ENCODE results near the gene MESP2. TPM values are rescaled to one million over a fixed set of nuclear protein-coding genes. Genes with fewer than 3 reads are reported as not detected.

Gene MESP2
- total and polyA plus RNA-seq, 4 donors: 0.03 TPM; not detected in 3

DNA sequence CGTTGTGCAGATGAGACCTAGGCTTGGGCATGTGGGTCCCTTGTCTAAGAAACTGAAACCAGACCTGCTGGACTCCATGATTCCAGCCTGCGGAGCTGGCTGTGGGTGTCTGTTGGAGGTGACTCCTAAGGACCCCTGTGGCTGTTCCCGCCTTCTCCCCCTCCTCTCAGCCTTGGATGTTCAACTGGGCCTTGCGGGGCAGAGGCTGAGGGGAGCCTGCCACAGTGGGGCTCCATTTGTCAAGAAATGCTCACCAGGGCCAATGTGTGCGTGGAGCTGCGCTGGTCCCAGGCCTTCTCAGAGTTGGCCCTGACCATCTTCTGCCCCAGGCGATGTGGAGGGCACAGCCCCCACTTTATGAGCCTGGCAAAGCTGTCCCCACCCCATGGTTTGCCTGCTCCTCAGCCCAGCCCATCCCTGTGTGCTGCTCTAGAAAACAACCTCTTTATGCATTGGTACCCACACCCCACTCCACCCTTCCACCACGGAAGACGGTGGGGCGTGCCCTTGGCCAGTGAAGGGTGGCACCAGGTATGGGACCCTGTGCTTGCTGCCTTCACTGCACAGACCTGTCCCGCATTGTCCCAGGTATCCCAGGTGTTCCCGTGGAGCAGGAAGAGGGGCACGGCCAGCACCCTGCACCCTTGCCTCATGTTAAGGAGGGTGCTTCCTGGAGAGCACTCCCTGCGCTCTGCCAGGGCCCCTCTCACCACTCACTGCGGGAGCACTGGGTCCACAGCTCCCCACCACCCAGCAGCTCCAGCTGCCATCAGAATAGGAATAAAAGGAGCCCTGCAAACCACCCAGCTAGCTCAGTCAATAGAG lies 7.9 kb downstream of the MESP2 start:
- Histone ChIP-seq H3K9ac (ENCODE audit: low read depth in 1 of 2, low read length in 2 of 2) (no peak overlapping the region), H3K4me3 (ENCODE audit: low read depth in 1 of 3, low read length in 3 of 3) (no peak overlapping the region), H3K27ac (ENCODE audit: low read depth in 1 of 2, low read length in 2 of 2) (no peak overlapping the region), H3K9me3 (ENCODE audit: control insufficient read depth in 4 of 4, low read length in 3 of 4) (no peaks in the 10 kb centered on the region), H3K36me3 (ENCODE audit: control insufficient read depth in 4 of 4, insufficient read depth in 3 of 4, low read depth in 1 of 4, low read length in 3 of 4) (peaks cover 7 to 17% (median 11%) of the 10 kb centered on the region in 4 donors), H3K27me3 (ENCODE audit: control insufficient read depth in 4 of 4, insufficient read depth in 4 of 4, low read length in 3 of 4) (no peaks in the 10 kb centered on the region), H3K4me1 (ENCODE audit: control insufficient read depth in 4 of 4, insufficient read depth in 4 of 4, low read length in 3 of 4) (peaks cover 5 to 32% (median 26%) of the 10 kb centered on the region in 4 donors)
- no peak for TF ChIP-seq YY1 (IDR thresholded peaks at IDR 0.05)
- TF ChIP-seq RAD21 (IDR thresholded peaks at IDR 0.05): no peak
- no peak for TF ChIP-seq GABPA (IDR thresholded peaks at IDR 0.05 in 1 of 2, conservative IDR thresholded peaks at IDR 0.05 in 1 of 2)
- TF ChIP-seq SP1 (IDR thresholded peaks at IDR 0.05): no peak
- TF ChIP-seq NR2F2 (IDR thresholded peaks at IDR 0.05): no peak
- TF ChIP-seq, protein P1, sequence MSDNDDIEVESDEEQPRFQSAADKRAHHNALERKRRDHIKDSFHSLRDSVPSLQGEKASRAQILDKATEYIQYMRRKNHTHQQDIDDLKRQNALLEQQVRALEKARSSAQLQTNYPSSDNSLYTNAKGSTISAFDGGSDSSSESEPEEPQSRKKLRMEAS (IDR thresholded peaks at IDR 0.05): no peak
- TF ChIP-seq HNF4G (IDR thresholded peaks at IDR 0.05): no peak
- TF ChIP-seq, protein P2, sequence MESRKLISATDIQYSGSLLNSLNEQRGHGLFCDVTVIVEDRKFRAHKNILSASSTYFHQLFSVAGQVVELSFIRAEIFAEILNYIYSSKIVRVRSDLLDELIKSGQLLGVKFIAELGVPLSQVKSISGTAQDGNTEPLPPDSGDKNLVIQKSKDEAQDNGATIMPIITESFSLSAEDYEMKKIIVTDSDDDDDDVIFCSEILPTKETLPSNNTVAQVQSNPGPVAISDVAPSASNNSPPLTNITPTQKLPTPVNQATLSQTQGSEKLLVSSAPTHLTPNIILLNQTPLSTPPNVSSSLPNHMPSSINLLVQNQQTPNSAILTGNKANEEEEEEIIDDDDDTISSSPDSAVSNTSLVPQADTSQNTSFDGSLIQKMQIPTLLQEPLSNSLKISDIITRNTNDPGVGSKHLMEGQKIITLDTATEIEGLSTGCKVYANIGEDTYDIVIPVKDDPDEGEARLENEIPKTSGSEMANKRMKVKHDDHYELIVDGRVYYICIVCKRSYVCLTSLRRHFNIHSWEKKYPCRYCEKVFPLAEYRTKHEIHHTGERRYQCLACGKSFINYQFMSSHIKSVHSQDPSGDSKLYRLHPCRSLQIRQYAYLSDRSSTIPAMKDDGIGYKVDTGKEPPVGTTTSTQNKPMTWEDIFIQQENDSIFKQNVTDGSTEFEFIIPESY (IDR thresholded peaks at IDR 0.05): no peak
- TF ChIP-seq, protein P3, sequence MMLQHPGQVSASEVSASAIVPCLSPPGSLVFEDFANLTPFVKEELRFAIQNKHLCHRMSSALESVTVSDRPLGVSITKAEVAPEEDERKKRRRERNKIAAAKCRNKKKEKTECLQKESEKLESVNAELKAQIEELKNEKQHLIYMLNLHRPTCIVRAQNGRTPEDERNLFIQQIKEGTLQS (IDR thresholded peaks at IDR 0.05): no peak
- TF ChIP-seq JUND (IDR thresholded peaks at IDR 0.05): no peak
- no peak for TF ChIP-seq HNF4A (conservative IDR thresholded peaks at IDR 0.05)
- TF ChIP-seq, protein P4, sequence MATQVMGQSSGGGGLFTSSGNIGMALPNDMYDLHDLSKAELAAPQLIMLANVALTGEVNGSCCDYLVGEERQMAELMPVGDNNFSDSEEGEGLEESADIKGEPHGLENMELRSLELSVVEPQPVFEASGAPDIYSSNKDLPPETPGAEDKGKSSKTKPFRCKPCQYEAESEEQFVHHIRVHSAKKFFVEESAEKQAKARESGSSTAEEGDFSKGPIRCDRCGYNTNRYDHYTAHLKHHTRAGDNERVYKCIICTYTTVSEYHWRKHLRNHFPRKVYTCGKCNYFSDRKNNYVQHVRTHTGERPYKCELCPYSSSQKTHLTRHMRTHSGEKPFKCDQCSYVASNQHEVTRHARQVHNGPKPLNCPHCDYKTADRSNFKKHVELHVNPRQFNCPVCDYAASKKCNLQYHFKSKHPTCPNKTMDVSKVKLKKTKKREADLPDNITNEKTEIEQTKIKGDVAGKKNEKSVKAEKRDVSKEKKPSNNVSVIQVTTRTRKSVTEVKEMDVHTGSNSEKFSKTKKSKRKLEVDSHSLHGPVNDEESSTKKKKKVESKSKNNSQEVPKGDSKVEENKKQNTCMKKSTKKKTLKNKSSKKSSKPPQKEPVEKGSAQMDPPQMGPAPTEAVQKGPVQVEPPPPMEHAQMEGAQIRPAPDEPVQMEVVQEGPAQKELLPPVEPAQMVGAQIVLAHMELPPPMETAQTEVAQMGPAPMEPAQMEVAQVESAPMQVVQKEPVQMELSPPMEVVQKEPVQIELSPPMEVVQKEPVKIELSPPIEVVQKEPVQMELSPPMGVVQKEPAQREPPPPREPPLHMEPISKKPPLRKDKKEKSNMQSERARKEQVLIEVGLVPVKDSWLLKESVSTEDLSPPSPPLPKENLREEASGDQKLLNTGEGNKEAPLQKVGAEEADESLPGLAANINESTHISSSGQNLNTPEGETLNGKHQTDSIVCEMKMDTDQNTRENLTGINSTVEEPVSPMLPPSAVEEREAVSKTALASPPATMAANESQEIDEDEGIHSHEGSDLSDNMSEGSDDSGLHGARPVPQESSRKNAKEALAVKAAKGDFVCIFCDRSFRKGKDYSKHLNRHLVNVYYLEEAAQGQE (IDR thresholded peaks at IDR 0.05): no peak
- TF ChIP-seq FOXA1 (IDR thresholded peaks at IDR 0.05): no peak
- no peak for TF ChIP-seq FOXA2 (IDR thresholded peaks at IDR 0.05)
- TF ChIP-seq, protein P5, sequence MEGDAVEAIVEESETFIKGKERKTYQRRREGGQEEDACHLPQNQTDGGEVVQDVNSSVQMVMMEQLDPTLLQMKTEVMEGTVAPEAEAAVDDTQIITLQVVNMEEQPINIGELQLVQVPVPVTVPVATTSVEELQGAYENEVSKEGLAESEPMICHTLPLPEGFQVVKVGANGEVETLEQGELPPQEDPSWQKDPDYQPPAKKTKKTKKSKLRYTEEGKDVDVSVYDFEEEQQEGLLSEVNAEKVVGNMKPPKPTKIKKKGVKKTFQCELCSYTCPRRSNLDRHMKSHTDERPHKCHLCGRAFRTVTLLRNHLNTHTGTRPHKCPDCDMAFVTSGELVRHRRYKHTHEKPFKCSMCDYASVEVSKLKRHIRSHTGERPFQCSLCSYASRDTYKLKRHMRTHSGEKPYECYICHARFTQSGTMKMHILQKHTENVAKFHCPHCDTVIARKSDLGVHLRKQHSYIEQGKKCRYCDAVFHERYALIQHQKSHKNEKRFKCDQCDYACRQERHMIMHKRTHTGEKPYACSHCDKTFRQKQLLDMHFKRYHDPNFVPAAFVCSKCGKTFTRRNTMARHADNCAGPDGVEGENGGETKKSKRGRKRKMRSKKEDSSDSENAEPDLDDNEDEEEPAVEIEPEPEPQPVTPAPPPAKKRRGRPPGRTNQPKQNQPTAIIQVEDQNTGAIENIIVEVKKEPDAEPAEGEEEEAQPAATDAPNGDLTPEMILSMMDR (IDR thresholded peaks at IDR 0.05; ENCODE audit: low read depth, low read length, missing input control): no peak
- no peak for TF ChIP-seq RXRA (IDR thresholded peaks at IDR 0.05)
- no peak for TF ChIP-seq TAF1 (conservative IDR thresholded peaks at IDR 0.05)
- WGBS: 91% methylated on average over 15 of the region's 15 CpGs
- DNase-seq (ENCODE audit: low spot score): no peak

Measured in liver (tissue), 9 donors.